Activated CD8-positive, alpha-beta T cell treated with anti-CD3 and anti-CD28 coated beads for 36 hours (primary cell): Measurements from ENCODE around the gene STX1A. TPM values are rescaled to one million over a fixed set of nuclear protein-coding genes. Genes with fewer than 3 reads are reported as not detected.

Source experiments
- ATAC-seq: fragments of 200-7000 bp; cut with Tn5 transposase; one replicate; pipeline ENCODE4 v1.10.0; 2021; ENCODE audit warnings: mild to moderate bottlenecking, moderate library complexity
- CTCF ChIA-PET: fragments of 350-600 bp; sonication (Branson Sonifier 250); formaldehyde crosslinking; loops from one replicate; lab custom pipeline; 2021; ENCODE audit warnings: antibody characterized with exemption; lab: Charles Lee
- POLR2A ChIA-PET: fragments of 350-600 bp; sonication (Branson Sonifier 250); formaldehyde crosslinking; loops from one replicate; lab custom pipeline; 2021; ENCODE audit warnings: antibody characterized with exemption; lab: Charles Lee
- DNase-seq: peaks from one replicate; pipeline ENCODE4 v3.0.0-alpha.2; 2020
- H3K27ac Mint-ChIP-seq: one replicate; pipeline ENCODE4 v1.8.0; 2021; ENCODE audit warnings: mild to moderate bottlenecking, mixed read lengths
- H3K27me3 Mint-ChIP-seq: one replicate; pipeline ENCODE4 v1.8.0; 2021; ENCODE audit warnings: mixed read lengths
- H3K36me3 Mint-ChIP-seq: one replicate; pipeline ENCODE4 v1.8.0; 2021; ENCODE audit warnings: low read depth, mixed read lengths
- H3K4me1 Mint-ChIP-seq: one replicate; pipeline ENCODE4 v1.8.0; 2021; ENCODE audit warnings: low read depth, mixed read lengths
- H3K4me3 Mint-ChIP-seq: one replicate; pipeline ENCODE4 v1.8.0; 2021; ENCODE audit warnings: mild to moderate bottlenecking, moderate library complexity, mixed read lengths
- H3K9me3 Mint-ChIP-seq: one replicate; pipeline ENCODE4 v1.8.0; 2021; ENCODE audit warnings: mixed read lengths
- intact Hi-C: fragments of 100-400 bp; cut with micrococcal nuclease; formaldehyde crosslinking; loops from one replicate; pipeline ENCODE4 v1.10.0; 2022
- total RNA-seq, 2 experiments: library from RNA; stranded (reverse); gene quantifications; one replicate each; pipeline ENCODE4 v1.2.3, GENCODE V29; 2021
- TF ChIP-seq, protein P1 (sequence below): fragments of 200-600 bp; IDR thresholded peaks from one replicate; pipeline ENCODE4 v1.8.0; 2022; ENCODE audit warnings: antibody characterized with exemption, mild to moderate bottlenecking

Gene STX1A
- total RNA-seq, 2 experiments from 2014 or later: 11.4 to 11.5 TPM

DNA sequence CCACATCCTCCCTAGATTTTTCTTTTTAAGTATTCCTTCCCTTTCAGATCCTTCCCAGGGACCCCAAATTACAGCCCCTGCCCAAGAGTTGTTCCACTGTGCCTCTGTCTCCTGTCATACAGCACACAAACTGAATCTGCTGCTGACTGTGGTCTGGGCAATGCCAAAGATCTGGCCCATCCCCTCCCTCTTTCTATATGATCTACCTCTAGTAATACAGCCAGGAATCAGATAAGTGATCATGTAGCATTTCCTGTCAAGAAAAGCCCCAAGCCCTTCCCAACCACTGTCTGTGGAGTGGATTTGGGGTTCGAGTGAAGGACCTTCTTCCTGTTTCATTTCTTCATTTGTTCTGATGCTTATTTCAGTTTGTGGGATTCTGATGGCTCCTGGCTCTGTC, 6.7 kb downstream of the STX1A start:
- no peak overlapping the region for H3K27ac Mint-ChIP-seq
- H3K27me3 Mint-ChIP-seq: no peaks in the 10 kb centered on the region
- H3K4me1 Mint-ChIP-seq: peaks cover 27% of the 10 kb centered on the region
- TF ChIP-seq, protein P1, sequence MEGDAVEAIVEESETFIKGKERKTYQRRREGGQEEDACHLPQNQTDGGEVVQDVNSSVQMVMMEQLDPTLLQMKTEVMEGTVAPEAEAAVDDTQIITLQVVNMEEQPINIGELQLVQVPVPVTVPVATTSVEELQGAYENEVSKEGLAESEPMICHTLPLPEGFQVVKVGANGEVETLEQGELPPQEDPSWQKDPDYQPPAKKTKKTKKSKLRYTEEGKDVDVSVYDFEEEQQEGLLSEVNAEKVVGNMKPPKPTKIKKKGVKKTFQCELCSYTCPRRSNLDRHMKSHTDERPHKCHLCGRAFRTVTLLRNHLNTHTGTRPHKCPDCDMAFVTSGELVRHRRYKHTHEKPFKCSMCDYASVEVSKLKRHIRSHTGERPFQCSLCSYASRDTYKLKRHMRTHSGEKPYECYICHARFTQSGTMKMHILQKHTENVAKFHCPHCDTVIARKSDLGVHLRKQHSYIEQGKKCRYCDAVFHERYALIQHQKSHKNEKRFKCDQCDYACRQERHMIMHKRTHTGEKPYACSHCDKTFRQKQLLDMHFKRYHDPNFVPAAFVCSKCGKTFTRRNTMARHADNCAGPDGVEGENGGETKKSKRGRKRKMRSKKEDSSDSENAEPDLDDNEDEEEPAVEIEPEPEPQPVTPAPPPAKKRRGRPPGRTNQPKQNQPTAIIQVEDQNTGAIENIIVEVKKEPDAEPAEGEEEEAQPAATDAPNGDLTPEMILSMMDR: no peak
- CTCF ChIA-PET: interaction anchor here (0.7 to 2.2 kb wide), 5 partner anchors 11 to 143 kb away, joined by 3 to 6 read pairs (median 4); no protein-coding TSS in a partner anchor
- H3K36me3 Mint-ChIP-seq: peaks cover 4% of the 10 kb centered on the region
- H3K9me3 Mint-ChIP-seq: no peaks in the 10 kb centered on the region
- ATAC-seq (no peak), DNase-seq (no peak)
- H3K4me3 Mint-ChIP-seq: no peak overlapping the region
- intact Hi-C loops: no loop called here
- POLR2A ChIA-PET: interaction anchor here (0.5 to 0.9 kb wide), 2 partner anchors 16 to 46 kb away, joined by 3 read pairs; no protein-coding TSS in a partner anchor

DNA sequence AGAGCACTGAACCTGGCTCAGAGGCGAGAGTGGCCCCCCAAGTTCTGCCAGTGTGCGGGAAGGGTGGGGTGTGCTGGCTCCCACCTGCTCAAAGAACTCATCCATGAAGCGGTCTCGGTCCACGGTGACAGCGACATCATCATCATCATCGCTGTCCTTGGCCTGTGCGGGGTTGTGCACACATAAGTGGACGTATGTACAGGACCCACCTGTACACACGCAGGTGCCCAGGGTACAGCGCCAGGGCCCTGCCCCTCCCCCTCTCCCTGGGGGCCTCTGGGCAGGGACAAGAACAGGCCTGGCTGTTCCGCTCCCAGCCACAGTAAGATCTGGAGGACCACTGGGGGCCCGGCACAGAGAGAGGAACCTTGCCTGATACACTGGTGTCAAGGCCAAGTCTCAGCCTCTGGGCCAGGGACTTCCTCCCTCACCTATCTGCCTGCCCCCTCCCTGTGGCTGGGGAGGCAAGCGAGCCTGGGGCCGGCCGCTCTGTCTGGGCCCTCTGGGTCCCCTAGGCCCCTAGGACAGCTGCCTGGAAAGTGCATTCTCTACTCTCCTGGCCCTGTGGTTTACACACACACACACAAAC, 10.4 kb downstream of the STX1A start:
- CTCF ChIA-PET: interaction anchor here (0.6 kb wide), 1 partner anchor 29 kb away, joined by 3 read pairs; no protein-coding TSS in a partner anchor
- intact Hi-C loops: no loop called here

DNA sequence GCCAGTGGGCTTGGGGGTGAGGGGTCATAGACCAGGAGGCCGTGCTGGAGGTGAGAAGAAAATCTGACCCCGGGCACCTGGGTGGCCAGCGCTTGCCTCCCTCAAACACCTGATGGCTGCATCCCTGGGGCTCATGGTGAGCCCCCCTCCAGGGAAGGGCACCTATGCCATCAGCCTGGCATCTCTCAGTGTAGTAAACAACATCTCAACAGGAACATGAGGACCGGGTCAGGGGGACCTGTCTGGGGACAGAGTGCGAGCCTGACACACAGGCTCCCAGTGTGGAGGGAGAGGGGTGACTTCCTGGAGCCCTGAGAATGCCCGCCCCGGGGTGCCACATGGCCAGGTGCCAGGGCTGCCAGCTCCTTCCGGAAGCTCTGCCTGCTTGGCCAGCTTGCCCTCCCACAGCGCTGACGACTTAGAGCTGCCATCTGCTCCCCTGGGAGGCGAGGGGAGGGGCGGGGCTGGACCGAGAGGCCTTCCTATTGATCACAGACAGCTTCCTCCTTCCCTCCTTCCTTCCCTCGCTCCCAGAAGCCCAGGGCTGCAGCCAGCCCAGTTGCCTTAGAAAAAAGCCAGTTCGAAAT, 12.3 kb downstream of the STX1A start:
- ATAC-seq: no peak
- ChIA-PET POLR2A (no interaction called here), CTCF (interaction anchor here (1.0 to 1.5 kb wide), 4 partner anchors 11 to 100 kb away, joined by 3 to 5 read pairs (median 4); no protein-coding TSS in a partner anchor)
- H3K27me3 Mint-ChIP-seq: no peaks in the 10 kb centered on the region
- no peak overlapping the region for H3K27ac Mint-ChIP-seq
- no peak overlapping the region for H3K4me3 Mint-ChIP-seq
- H3K4me1 Mint-ChIP-seq: peaks cover 16% of the 10 kb centered on the region
- intact Hi-C loops: no loop called here
- H3K36me3 Mint-ChIP-seq: peaks cover 4% of the 10 kb centered on the region
- TF ChIP-seq, protein P1: no peak
- H3K9me3 Mint-ChIP-seq: no peaks in the 10 kb centered on the region
- DNase-seq: peak; percentile 29

More for the DNA sequence above, 10.4 kb downstream of the STX1A start:
- TF ChIP-seq, protein P1: no peak
- Mint-ChIP-seq H3K9me3 (no peaks in the 10 kb centered on the region), H3K36me3 (no peaks in the 10 kb centered on the region), H3K4me1 (peaks cover 18% of the 10 kb centered on the region), H3K4me3 (no peak overlapping the region), H3K27ac (no peak overlapping the region), H3K27me3 (no peaks in the 10 kb centered on the region)
- DNase-seq (no peak), ATAC-seq (no peak)
- POLR2A ChIA-PET: interaction anchor here (1.3 kb wide), 1 partner anchor 11 kb away, joined by 3 read pairs; no protein-coding TSS in a partner anchor

GRCh38 chr7:73706126-73707044, 13.1 kb downstream of the STX1A start:
- no peak overlapping the region for H3K4me3 Mint-ChIP-seq
- ATAC-seq: peak; percentile 76
- no peaks in the 10 kb centered on the region for H3K27me3 Mint-ChIP-seq
- ChIA-PET POLR2A (interaction anchor here (1.0 to 1.2 kb wide), 2 partner anchors 9 to 29 kb away, joined by 5 read pairs; no protein-coding TSS in a partner anchor), CTCF (interaction anchor here (1.1 to 1.9 kb wide), 7 partner anchors 10 to 100 kb away, joined by 3 to 5 read pairs (median 4); no protein-coding TSS in a partner anchor)
- H3K4me1 Mint-ChIP-seq: peaks cover 16% of the 10 kb centered on the region
- TF ChIP-seq, protein P1: no peak
- peaks cover 6% of the 10 kb centered on the region for H3K36me3 Mint-ChIP-seq
- intact Hi-C loops: no loop called here
- no peaks in the 10 kb centered on the region for H3K9me3 Mint-ChIP-seq
- no peak overlapping the region for H3K27ac Mint-ChIP-seq
- peak; percentile 55 for DNase-seq
